ENCODE results near the gene VOPP1.

- TF ChIP-seq CTCF (IDR thresholded peaks at IDR 0.05), result no peak
- TF ChIP-seq POLR2A (IDR thresholded peaks at IDR 0.05), result no peak
- no peak for TF ChIP-seq POLR2AphosphoS5 (IDR thresholded peaks at IDR 0.05)
These were observed 78.9 kb downstream of the VOPP1 start for GRCh38 chr7:55493408-55493807.
